ENCODE data around the gene PACSIN2.

- TF ChIP-seq, protein P1, sequence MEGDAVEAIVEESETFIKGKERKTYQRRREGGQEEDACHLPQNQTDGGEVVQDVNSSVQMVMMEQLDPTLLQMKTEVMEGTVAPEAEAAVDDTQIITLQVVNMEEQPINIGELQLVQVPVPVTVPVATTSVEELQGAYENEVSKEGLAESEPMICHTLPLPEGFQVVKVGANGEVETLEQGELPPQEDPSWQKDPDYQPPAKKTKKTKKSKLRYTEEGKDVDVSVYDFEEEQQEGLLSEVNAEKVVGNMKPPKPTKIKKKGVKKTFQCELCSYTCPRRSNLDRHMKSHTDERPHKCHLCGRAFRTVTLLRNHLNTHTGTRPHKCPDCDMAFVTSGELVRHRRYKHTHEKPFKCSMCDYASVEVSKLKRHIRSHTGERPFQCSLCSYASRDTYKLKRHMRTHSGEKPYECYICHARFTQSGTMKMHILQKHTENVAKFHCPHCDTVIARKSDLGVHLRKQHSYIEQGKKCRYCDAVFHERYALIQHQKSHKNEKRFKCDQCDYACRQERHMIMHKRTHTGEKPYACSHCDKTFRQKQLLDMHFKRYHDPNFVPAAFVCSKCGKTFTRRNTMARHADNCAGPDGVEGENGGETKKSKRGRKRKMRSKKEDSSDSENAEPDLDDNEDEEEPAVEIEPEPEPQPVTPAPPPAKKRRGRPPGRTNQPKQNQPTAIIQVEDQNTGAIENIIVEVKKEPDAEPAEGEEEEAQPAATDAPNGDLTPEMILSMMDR (IDR thresholded peaks at IDR 0.05), result no peak
- no peak for TF ChIP-seq POLR2A (IDR thresholded peaks at IDR 0.05)
- no peak for TF ChIP-seq POLR2AphosphoS5 (IDR thresholded peaks at IDR 0.05)
- TF ChIP-seq EP300 (IDR thresholded peaks at IDR 0.05), result no peak
Measured at GRCh38 chr22:42946546-42947198, 68.3 kb downstream of the PACSIN2 start.

Data from sigmoid colon (tissue), 4 donors.